ENCODE measurements around the gene GLI3. TPM values are rescaled to one million over a fixed set of nuclear protein-coding genes. Genes with fewer than 3 reads are reported as not detected.

The GLI3 gene
- total RNA-seq, 2 experiments from 2014 or later = not detected

DNA sequence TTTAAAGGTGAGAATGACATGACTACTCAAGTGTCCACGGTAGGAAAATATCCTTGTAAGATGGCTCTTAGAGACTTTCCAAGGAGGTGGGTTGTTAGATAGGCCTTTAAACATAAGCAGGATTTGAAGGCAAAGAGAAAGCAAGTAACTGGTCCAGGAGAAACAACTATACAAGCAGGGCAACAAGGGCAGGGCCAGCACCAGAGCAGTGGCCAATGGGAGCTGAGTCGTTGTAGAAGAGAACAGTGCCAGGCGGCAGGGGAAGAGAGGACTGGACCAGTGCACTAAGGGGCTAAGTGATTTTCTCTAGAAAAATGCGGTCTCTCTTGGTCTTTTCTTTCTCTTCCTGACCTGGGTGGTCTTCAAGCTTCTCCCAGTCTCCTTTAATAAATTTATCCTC is 94.9 kb downstream of the GLI3 start:
- TF ChIP-seq, protein P1, sequence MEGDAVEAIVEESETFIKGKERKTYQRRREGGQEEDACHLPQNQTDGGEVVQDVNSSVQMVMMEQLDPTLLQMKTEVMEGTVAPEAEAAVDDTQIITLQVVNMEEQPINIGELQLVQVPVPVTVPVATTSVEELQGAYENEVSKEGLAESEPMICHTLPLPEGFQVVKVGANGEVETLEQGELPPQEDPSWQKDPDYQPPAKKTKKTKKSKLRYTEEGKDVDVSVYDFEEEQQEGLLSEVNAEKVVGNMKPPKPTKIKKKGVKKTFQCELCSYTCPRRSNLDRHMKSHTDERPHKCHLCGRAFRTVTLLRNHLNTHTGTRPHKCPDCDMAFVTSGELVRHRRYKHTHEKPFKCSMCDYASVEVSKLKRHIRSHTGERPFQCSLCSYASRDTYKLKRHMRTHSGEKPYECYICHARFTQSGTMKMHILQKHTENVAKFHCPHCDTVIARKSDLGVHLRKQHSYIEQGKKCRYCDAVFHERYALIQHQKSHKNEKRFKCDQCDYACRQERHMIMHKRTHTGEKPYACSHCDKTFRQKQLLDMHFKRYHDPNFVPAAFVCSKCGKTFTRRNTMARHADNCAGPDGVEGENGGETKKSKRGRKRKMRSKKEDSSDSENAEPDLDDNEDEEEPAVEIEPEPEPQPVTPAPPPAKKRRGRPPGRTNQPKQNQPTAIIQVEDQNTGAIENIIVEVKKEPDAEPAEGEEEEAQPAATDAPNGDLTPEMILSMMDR (IDR thresholded peaks at IDR 0.05) = no peak
- ChIA-PET POLR2A (no interaction called here), CTCF (no interaction called here)
- H3K36me3 Mint-ChIP-seq (ENCODE audit: low read depth) = no peaks in the 10 kb centered on the region
- H3K4me1 Mint-ChIP-seq (ENCODE audit: low read depth) = no peaks in the 10 kb centered on the region
- intact Hi-C loops (cut with micrococcal nuclease) = no loop called here
- H3K4me3 Mint-ChIP-seq = no peak overlapping the region
- no peaks in the 10 kb centered on the region for H3K9me3 Mint-ChIP-seq
- ATAC-seq = no peak
- DNase-seq = no peak
- peaks cover 5% of the 10 kb centered on the region for H3K27me3 Mint-ChIP-seq
- no peak overlapping the region for H3K27ac Mint-ChIP-seq

- no peak for ATAC-seq
- TF ChIP-seq, protein P1 (IDR thresholded peaks at IDR 0.05) = no peak
- no peaks in the 10 kb centered on the region for H3K36me3 Mint-ChIP-seq (ENCODE audit: low read depth)
- intact Hi-C loops (cut with micrococcal nuclease) = no loop called here
- H3K4me1 Mint-ChIP-seq (ENCODE audit: low read depth) = no peaks in the 10 kb centered on the region
- H3K4me3 Mint-ChIP-seq = no peak overlapping the region
- peaks cover 5% of the 10 kb centered on the region for H3K27me3 Mint-ChIP-seq
- H3K27ac Mint-ChIP-seq = no peak overlapping the region
- POLR2A ChIA-PET = no interaction called here
- no peak for DNase-seq
- CTCF ChIA-PET = no interaction called here
- no peaks in the 10 kb centered on the region for H3K9me3 Mint-ChIP-seq
Observed at GRCh38 chr7:42139751-42140150, 97.3 kb downstream of the GLI3 start.

GRCh38 chr7:42138691-42139090 is 98.3 kb downstream of the GLI3 start:
- ChIA-PET POLR2A (no interaction called here), CTCF (no interaction called here)
- DNase-seq (no peak), ATAC-seq (no peak)
- Mint-ChIP-seq H3K4me3 (no peak overlapping the region), H3K4me1 (ENCODE audit: low read depth) (no peaks in the 10 kb centered on the region), H3K27ac (no peak overlapping the region), H3K36me3 (ENCODE audit: low read depth) (no peaks in the 10 kb centered on the region), H3K9me3 (no peaks in the 10 kb centered on the region), H3K27me3 (peaks cover 5% of the 10 kb centered on the region)
- intact Hi-C loops (cut with micrococcal nuclease) = no loop called here
- TF ChIP-seq, protein P1 (IDR thresholded peaks at IDR 0.05) = no peak

DNA sequence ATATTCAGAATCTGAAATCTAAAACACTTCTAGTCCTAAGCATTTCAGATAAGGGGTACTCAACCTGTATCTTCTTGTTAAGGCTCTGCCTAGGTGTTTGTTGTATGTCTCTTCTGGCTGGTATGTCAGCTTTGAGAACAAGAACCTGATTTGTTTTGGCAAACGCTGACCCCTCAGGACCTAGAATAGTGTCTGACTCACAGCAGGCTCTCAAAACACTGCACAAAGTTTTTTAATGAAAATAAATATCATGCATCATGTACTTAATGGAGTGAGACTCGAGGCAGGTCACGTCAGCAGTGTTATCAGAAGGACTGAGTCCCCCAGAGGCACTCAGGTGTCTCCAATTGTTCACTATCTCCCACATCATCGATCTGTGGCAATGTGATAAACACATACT is 99.1 kb downstream of the GLI3 start:
- CTCF ChIA-PET = no interaction called here
- H3K27ac Mint-ChIP-seq = no peak overlapping the region
- intact Hi-C loops (cut with micrococcal nuclease) = no loop called here
- H3K27me3 Mint-ChIP-seq = peaks cover 5% of the 10 kb centered on the region
- TF ChIP-seq, protein P1 (IDR thresholded peaks at IDR 0.05) = no peak
- H3K36me3 Mint-ChIP-seq (ENCODE audit: low read depth) = no peaks in the 10 kb centered on the region
- no peaks in the 10 kb centered on the region for H3K4me1 Mint-ChIP-seq (ENCODE audit: low read depth)
- ATAC-seq = no peak
- no peaks in the 10 kb centered on the region for H3K9me3 Mint-ChIP-seq
- no peak for DNase-seq
- H3K4me3 Mint-ChIP-seq = no peak overlapping the region
- POLR2A ChIA-PET = no interaction called here

DNA sequence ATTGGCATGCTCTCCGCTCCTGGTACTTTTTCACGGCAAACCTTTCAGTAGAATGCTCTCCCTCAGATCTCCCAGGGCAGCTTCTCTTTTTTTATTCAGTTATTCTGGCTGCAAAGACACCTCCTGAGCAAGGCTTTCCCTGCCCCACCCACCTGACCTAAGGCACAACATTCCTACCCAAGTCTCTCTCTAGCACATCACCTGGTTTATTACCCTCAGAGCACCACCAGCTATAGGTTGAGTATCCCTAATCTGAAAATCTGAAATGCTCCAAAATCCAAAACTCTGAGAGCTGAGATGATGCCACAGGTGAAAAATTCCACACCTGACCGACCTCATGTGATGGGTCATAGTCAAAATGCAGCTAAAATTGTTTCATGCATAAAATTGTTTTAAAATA is 99.6 kb downstream of the GLI3 start:
- Mint-ChIP-seq H3K4me3 (no peak overlapping the region), H3K36me3 (ENCODE audit: low read depth) (no peaks in the 10 kb centered on the region), H3K27me3 (peaks cover 5% of the 10 kb centered on the region), H3K27ac (no peak overlapping the region), H3K4me1 (ENCODE audit: low read depth) (no peaks in the 10 kb centered on the region), H3K9me3 (no peaks in the 10 kb centered on the region)
- ChIA-PET CTCF (no interaction called here), POLR2A (no interaction called here)
- no peak for ATAC-seq
- TF ChIP-seq, protein P1 (IDR thresholded peaks at IDR 0.05) = no peak
- DNase-seq = no peak
- intact Hi-C loops (cut with micrococcal nuclease) = no loop called here

Data from activated CD8-positive, alpha-beta T cell treated with anti-CD3 and anti-CD28 coated beads for 36 hours (primary cell).